Fibroblast of peridontal ligament (primary cell): ENCODE data around the gene FOLR2.
A peak's percentile ranks its signal among the peaks of the same experiment; 100 is the strongest.
"Not testable (repeated sequence)": the region's sequence is repeated elsewhere in the genome, so short reads cannot be mapped to it uniquely, and the experiment has no call there.

Experiments used
- DNase-seq: peaks from one replicate; pipeline ENCODE4 v3.0.0-alpha.2; 2010; ENCODE audit errors: extremely low read depth

FOLR2 gene

GRCh38 chr11:72206794-72207193 lies 9.8 kb upstream of the FOLR2 start:
- not testable (repeated sequence) for DNase-seq

- no peak for DNase-seq
These were observed 8.3 kb upstream of the FOLR2 start for GRCh38 chr11:72208281-72208680.

- no peak for DNase-seq
These were observed 7.5 kb upstream of the FOLR2 start for GRCh38 chr11:72209101-72209500.

GRCh38 chr11:72217841-72218240 lies 1.2 kb downstream of the FOLR2 start:
- no peak for DNase-seq

- no peak for DNase-seq
These were observed 1.7 kb downstream of the FOLR2 start for GRCh38 chr11:72218251-72218745.

- no peak for DNase-seq
These were observed 4.2 kb downstream of the FOLR2 start for GRCh38 chr11:72220696-72221363.

GRCh38 chr11:72221386-72222075 lies 4.9 kb downstream of the FOLR2 start:
- no peak for DNase-seq

- DNase-seq, result no peak
These were observed 5.7 kb downstream of the FOLR2 start for GRCh38 chr11:72222106-72222891.

- peak; percentile 80 for DNase-seq
These were observed 6.5 kb downstream of the FOLR2 start for GRCh38 chr11:72222907-72223614.

- peak; percentile 46 for DNase-seq
These were observed 7.3 kb downstream of the FOLR2 start for GRCh38 chr11:72223615-72224563.

GRCh38 chr11:72224564-72225410 lies 8.2 kb downstream of the FOLR2 start, which contains the start of gene INPPL1:
Gene INPPL1, plus strand, starts transcription at chr11:72224767. Its CDS starts 218 bp downstream, at chr11:72224985.
- DNase-seq, result peak; percentile 20

GRCh38 chr11:72225411-72225951 lies 8.9 kb downstream of the FOLR2 start:
- no peak for DNase-seq

GRCh38 chr11:72226701-72227100 lies 10.1 kb downstream of the FOLR2 start:
- no peak for DNase-seq

GRCh38 chr11:72227316-72228228 lies 11.0 kb downstream of the FOLR2 start:
- peak; percentile 54 for DNase-seq

GRCh38 chr11:72228229-72228843 lies 11.7 kb downstream of the FOLR2 start:
- DNase-seq, result no peak

- no peak for DNase-seq
These were observed 12.2 kb downstream of the FOLR2 start for GRCh38 chr11:72228844-72229231.

- no peak for DNase-seq
These were observed 12.8 kb downstream of the FOLR2 start for GRCh38 chr11:72229336-72229924.
